HG02884 (cell line): ENCODE data around the gene ZBTB8A.

Experiments used
- ATAC-seq: cut with Tn5 transposase; IDR thresholded peaks from one replicate; pipeline ENCODE4 v1.9.1; 2021; ENCODE audit warnings: mild to moderate bottlenecking, moderate library complexity; ENCODE audit not compliant: unreplicated experiment

Gene ZBTB8A

DNA sequence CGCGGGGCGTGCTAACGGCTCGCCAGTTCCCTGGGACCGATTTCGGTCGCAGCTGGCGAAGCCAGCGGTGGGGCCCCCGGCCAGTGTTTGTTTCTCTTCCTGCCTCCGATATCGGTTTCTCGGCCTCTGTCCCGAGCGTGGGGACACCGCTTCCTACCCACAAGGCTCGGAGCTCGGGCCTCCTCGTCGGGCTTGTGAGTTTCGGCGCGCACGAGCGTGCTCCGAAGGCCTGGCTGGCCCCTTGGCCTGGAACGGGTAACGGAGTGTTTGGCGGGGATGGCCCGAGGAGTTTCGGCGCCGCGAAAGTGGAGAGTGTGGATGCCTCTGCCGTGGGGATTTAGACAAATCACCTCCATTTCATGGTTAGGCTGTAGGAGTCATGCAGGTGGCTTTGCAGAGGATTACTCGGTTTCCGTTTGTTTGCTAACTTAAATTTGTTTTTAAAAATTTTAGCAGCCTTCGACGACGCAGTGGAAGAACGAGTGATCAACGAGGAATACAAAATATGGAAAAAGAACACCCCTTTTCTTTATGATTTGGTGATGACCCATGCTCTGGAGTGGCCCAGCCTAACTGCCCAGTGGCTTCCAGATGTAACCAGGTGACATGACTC is 112.3 kb downstream of the ZBTB8A start:
- no peak for ATAC-seq

DNA sequence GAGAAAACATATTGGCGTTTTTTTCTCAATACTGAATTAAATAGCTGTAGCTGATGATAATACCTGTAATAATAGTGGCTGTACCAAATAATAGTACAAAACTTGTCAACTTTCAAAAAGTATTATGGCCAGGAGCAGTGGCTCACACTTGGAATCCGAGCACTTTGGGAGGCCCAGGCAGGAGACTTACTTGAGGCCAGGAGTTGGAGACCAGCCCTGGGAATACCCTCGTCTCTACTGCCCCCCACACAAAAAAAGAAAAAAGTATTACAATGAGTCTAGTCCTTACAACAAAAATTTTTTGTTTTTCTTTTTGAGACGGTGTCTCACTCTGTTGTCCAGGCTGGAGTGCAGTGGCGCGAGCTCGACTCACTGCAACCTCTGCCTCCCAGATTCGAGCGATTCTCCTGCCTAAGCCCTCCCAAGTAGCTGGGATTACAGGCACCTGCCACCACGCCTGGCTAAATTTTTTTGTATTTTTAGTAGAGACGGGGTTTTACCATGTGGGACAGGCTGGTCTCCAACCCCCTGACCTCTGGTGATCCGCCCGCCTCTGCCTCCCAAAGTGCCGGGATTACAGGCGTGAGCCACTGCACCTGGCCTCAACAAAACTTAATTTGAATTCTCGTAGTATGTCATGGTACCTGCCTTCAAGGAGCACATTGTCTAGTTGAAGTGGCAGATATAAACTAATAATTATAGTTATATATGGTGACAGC is 113.2 kb downstream of the ZBTB8A start:
- ATAC-seq, result no peak
